Measurements from ENCODE around the gene DDX50.

Gene DDX50

DNA sequence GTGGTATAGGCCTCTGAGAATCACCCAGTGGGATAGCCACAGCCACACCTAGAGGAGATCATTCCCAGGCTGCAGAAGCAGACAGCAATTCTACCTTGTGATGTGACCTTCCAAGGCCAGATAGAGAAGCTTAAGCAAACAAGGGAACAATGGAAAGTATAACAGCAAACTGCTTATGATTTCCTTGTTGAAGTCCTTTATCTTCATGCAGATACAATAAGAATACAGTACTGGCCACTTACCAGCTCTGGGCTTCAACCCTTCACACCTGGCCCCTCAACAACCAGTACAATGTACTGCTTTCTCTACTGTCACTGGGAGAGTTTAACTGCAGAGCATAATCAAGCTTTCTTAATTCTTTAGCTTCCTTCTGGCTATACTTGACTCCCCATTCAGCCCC, 22.6 kb upstream of the DDX50 start:
- TF ChIP-seq EZH2phosphoT487 (conservative IDR thresholded peaks at IDR 0.05; ENCODE audit: low read length) (no peak), CTCF (IDR thresholded peaks at IDR 0.05; ENCODE audit: insufficient read depth, low read length, poor library complexity, severe bottlenecking) (no peak)
- Histone ChIP-seq H3K36me3 (ENCODE audit: low read length) (no peaks in the 10 kb centered on the region), H3F3A (ENCODE audit: insufficient read depth) (no peaks in the 10 kb centered on the region), H3K27ac (ENCODE audit: low read depth, low read length) (no peak overlapping the region), H3K4me3 (ENCODE audit: insufficient read depth, low read length, poor library complexity, severe bottlenecking) (no peak overlapping the region), H3K79me2 (ENCODE audit: insufficient read depth, low read length) (no peaks in the 10 kb centered on the region), H3K27me3 (ENCODE audit: low read length) (no peaks in the 10 kb centered on the region), H3K4me2 (ENCODE audit: low read depth, low read length, poor library complexity, severe bottlenecking) (no peak overlapping the region), H3K9me3 (ENCODE audit: insufficient read depth, low read length) (no peaks in the 10 kb centered on the region), H2AFZ (ENCODE audit: low read depth, low read length, severe bottlenecking) (no peak overlapping the region), H3K9ac (ENCODE audit: low read length) (no peak overlapping the region), H3K9me2 (replicated peaks; ENCODE audit: insufficient read depth, low read length) (no peaks in the 10 kb centered on the region), H4K20me1 (ENCODE audit: low read depth, low read length) (no peaks in the 10 kb centered on the region)

DNA sequence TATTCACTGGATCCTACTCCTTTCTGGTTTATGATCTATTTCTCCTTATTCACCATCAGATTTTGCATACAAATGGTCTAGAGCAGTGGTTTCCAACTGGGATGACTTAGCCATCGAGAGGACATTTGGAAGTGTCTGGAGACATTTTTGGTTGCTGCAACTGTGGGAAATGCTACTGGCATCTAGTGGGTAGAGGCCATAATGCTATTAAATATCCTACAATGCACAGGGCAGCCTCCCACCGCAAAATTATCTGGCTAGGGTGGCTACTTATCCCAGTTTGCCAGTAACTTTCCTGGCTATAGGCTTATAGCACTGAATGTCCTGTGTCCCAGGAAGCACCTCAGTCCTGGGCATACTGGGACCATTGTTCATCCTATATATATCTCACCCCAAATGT, 21.5 kb upstream of the DDX50 start:
- no peaks in the 10 kb centered on the region for H3K36me3 ChIP-seq (ENCODE audit: low read length)
- no peak overlapping the region for H3K27ac ChIP-seq (ENCODE audit: low read depth, low read length)
- no peaks in the 10 kb centered on the region for H3K79me2 ChIP-seq (ENCODE audit: insufficient read depth, low read length)
- H3K4me3 ChIP-seq (ENCODE audit: insufficient read depth, low read length, poor library complexity, severe bottlenecking), result no peak overlapping the region
- no peaks in the 10 kb centered on the region for H3K27me3 ChIP-seq (ENCODE audit: low read length)
- H3K9me3 ChIP-seq (ENCODE audit: insufficient read depth, low read length), result no peaks in the 10 kb centered on the region
- H3K4me2 ChIP-seq (ENCODE audit: low read depth, low read length, poor library complexity, severe bottlenecking), result no peak overlapping the region
- TF ChIP-seq EZH2phosphoT487 (conservative IDR thresholded peaks at IDR 0.05; ENCODE audit: low read length), result no peak
- TF ChIP-seq CTCF (IDR thresholded peaks at IDR 0.05; ENCODE audit: insufficient read depth, low read length, poor library complexity, severe bottlenecking), result no peak
- H3K9me2 ChIP-seq (replicated peaks; ENCODE audit: insufficient read depth, low read length), result no peaks in the 10 kb centered on the region
- H3F3A ChIP-seq (ENCODE audit: insufficient read depth), result no peaks in the 10 kb centered on the region
- no peak overlapping the region for H2AFZ ChIP-seq (ENCODE audit: low read depth, low read length, severe bottlenecking)
- no peak overlapping the region for H3K9ac ChIP-seq (ENCODE audit: low read length)
- no peaks in the 10 kb centered on the region for H4K20me1 ChIP-seq (ENCODE audit: low read depth, low read length)

DNA sequence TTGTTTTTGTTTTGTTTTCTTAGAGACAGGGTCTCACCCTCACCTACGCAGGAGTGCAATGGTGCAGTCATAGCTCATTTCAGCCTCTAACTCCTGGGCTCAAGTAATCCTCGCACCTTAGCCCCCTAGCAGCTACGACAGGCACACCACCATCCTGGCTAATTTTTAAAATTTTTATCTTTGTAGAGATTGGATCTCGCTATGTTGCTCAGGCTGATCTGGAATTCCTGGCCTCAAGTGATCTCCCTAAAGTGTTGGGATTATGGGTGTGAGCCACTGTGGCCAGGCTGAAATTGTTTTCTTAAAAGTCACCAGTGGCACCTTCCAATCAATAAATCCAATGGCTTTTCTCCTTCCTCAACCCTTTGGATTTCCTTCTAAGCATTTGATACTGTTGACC, 20.9 kb upstream of the DDX50 start:
- H3K27me3 ChIP-seq (ENCODE audit: low read length), result no peaks in the 10 kb centered on the region
- H3K79me2 ChIP-seq (ENCODE audit: insufficient read depth, low read length), result no peaks in the 10 kb centered on the region
- no peak overlapping the region for H3K4me2 ChIP-seq (ENCODE audit: low read depth, low read length, poor library complexity, severe bottlenecking)
- H3F3A ChIP-seq (ENCODE audit: insufficient read depth), result no peaks in the 10 kb centered on the region
- no peaks in the 10 kb centered on the region for H3K36me3 ChIP-seq (ENCODE audit: low read length)
- no peak for TF ChIP-seq CTCF (IDR thresholded peaks at IDR 0.05; ENCODE audit: insufficient read depth, low read length, poor library complexity, severe bottlenecking)
- no peak for TF ChIP-seq EZH2phosphoT487 (conservative IDR thresholded peaks at IDR 0.05; ENCODE audit: low read length)
- H3K4me3 ChIP-seq (ENCODE audit: insufficient read depth, low read length, poor library complexity, severe bottlenecking), result no peak overlapping the region
- no peaks in the 10 kb centered on the region for H3K9me3 ChIP-seq (ENCODE audit: insufficient read depth, low read length)
- H3K9ac ChIP-seq (ENCODE audit: low read length), result no peak overlapping the region
- no peaks in the 10 kb centered on the region for H4K20me1 ChIP-seq (ENCODE audit: low read depth, low read length)
- no peak overlapping the region for H3K27ac ChIP-seq (ENCODE audit: low read depth, low read length)
- no peak overlapping the region for H2AFZ ChIP-seq (ENCODE audit: low read depth, low read length, severe bottlenecking)
- H3K9me2 ChIP-seq (replicated peaks; ENCODE audit: insufficient read depth, low read length), result no peaks in the 10 kb centered on the region

GRCh38 chr10:68895041-68895440, 6.1 kb upstream of the DDX50 start:
- Histone ChIP-seq H3K9me2 (replicated peaks; ENCODE audit: insufficient read depth, low read length) (no peaks in the 10 kb centered on the region), H3K4me2 (ENCODE audit: low read depth, low read length, poor library complexity, severe bottlenecking) (no peak overlapping the region), H3F3A (ENCODE audit: insufficient read depth) (peaks cover 4% of the 10 kb centered on the region), H3K79me2 (ENCODE audit: insufficient read depth, low read length) (no peaks in the 10 kb centered on the region), H3K27ac (ENCODE audit: low read depth, low read length) (no peak overlapping the region), H2AFZ (ENCODE audit: low read depth, low read length, severe bottlenecking) (no peak overlapping the region), H3K4me3 (ENCODE audit: insufficient read depth, low read length, poor library complexity, severe bottlenecking) (no peak overlapping the region), H3K36me3 (ENCODE audit: low read length) (no peaks in the 10 kb centered on the region), H3K9ac (ENCODE audit: low read length) (no peak overlapping the region), H3K27me3 (ENCODE audit: low read length) (no peaks in the 10 kb centered on the region), H3K9me3 (ENCODE audit: insufficient read depth, low read length) (no peaks in the 10 kb centered on the region), H4K20me1 (ENCODE audit: low read depth, low read length) (no peaks in the 10 kb centered on the region)
- TF ChIP-seq CTCF (IDR thresholded peaks at IDR 0.05; ENCODE audit: insufficient read depth, low read length, poor library complexity, severe bottlenecking) (no peak), EZH2phosphoT487 (conservative IDR thresholded peaks at IDR 0.05; ENCODE audit: low read length) (no peak)
